Ishikawa (cell line): ENCODE results near the gene FCHSD2.

Experiments
- CEBPB ChIP-seq: IDR thresholded peaks from 2 replicates; pipeline ENCODE4 v1.6.1; 2012
- CREB1 ChIP-seq: IDR thresholded peaks from 2 replicates; pipeline ENCODE4 v1.6.1; 2012; ENCODE audit warnings: low read depth
- EGR1 ChIP-seq: IDR thresholded peaks from 2 replicates; pipeline ENCODE4 v1.6.1; 2012
- EP300 ChIP-seq: IDR thresholded peaks from 2 replicates; pipeline ENCODE4 v1.6.1; 2012; ENCODE audit warnings: borderline replicate concordance
- FOXM1 ChIP-seq: IDR thresholded peaks from 2 replicates; pipeline ENCODE4 v1.6.1; 2012; ENCODE audit warnings: low read depth, borderline replicate concordance
- NFIC ChIP-seq: IDR thresholded peaks from 2 replicates; pipeline ENCODE4 v1.6.1; 2012
- RAD21 ChIP-seq: IDR thresholded peaks from 2 replicates; pipeline ENCODE4 v1.6.1; 2012; ENCODE audit warnings: low read depth
- TAF1 ChIP-seq: IDR thresholded peaks from 2 replicates; pipeline ENCODE4 v1.6.1; 2012; ENCODE audit warnings: low read depth, mild to moderate bottlenecking
- TCF12 ChIP-seq: IDR thresholded peaks from 2 replicates; pipeline ENCODE4 v1.6.1; 2012; ENCODE audit warnings: low read depth
- TEAD4 ChIP-seq: IDR thresholded peaks from 2 replicates; pipeline ENCODE4 v1.6.1; 2012
- YY1 ChIP-seq: IDR thresholded peaks from 2 replicates; pipeline ENCODE4 v1.6.1; 2012; ENCODE audit warnings: low read depth
- ZBTB7A ChIP-seq: IDR thresholded peaks from 2 replicates; pipeline ENCODE4 v1.6.1; 2012; ENCODE audit warnings: low read depth
- TF ChIP-seq, protein P1 (sequence below): IDR thresholded peaks from 2 replicates; pipeline ENCODE4 v1.6.1; 2012; ENCODE audit warnings: low read depth, mild to moderate bottlenecking
- TF ChIP-seq, protein P2 (sequence below): IDR thresholded peaks from 2 replicates; pipeline ENCODE4 v1.6.1; 2012
- TF ChIP-seq, protein P3 (sequence below): IDR thresholded peaks from 2 replicates; pipeline ENCODE4 v1.6.1; 2012

FCHSD2 gene

DNA sequence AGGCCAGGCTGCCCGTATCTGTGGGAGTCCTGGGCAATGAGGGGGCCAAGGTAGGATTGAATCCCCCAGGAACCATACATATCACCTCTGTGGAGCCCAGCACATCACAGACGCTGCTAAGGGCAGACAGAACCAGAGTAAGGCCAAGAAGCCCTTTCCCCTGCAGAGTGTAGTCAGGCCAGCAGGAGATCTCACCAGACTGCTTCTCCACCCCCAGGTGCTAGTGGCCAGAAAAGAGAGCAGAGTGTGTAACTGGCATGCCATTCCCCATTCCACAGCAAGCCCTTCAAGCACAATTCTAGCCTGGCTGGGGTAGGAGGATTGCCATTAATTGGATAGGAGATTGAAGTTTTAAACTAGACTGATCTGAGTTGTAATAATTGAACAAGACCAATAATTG, 28.0 kb upstream of the FCHSD2 start:
- TF ChIP-seq RAD21, result no peak
- TF ChIP-seq, protein P1, sequence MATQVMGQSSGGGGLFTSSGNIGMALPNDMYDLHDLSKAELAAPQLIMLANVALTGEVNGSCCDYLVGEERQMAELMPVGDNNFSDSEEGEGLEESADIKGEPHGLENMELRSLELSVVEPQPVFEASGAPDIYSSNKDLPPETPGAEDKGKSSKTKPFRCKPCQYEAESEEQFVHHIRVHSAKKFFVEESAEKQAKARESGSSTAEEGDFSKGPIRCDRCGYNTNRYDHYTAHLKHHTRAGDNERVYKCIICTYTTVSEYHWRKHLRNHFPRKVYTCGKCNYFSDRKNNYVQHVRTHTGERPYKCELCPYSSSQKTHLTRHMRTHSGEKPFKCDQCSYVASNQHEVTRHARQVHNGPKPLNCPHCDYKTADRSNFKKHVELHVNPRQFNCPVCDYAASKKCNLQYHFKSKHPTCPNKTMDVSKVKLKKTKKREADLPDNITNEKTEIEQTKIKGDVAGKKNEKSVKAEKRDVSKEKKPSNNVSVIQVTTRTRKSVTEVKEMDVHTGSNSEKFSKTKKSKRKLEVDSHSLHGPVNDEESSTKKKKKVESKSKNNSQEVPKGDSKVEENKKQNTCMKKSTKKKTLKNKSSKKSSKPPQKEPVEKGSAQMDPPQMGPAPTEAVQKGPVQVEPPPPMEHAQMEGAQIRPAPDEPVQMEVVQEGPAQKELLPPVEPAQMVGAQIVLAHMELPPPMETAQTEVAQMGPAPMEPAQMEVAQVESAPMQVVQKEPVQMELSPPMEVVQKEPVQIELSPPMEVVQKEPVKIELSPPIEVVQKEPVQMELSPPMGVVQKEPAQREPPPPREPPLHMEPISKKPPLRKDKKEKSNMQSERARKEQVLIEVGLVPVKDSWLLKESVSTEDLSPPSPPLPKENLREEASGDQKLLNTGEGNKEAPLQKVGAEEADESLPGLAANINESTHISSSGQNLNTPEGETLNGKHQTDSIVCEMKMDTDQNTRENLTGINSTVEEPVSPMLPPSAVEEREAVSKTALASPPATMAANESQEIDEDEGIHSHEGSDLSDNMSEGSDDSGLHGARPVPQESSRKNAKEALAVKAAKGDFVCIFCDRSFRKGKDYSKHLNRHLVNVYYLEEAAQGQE, result no peak
- no peak for TF ChIP-seq CREB1
- TF ChIP-seq EP300, result no peak
- no peak for TF ChIP-seq NFIC
- TF ChIP-seq TAF1, result no peak
- no peak for TF ChIP-seq TCF12
- TF ChIP-seq, protein P2, sequence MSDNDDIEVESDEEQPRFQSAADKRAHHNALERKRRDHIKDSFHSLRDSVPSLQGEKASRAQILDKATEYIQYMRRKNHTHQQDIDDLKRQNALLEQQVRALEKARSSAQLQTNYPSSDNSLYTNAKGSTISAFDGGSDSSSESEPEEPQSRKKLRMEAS, result no peak
- TF ChIP-seq, protein P3, sequence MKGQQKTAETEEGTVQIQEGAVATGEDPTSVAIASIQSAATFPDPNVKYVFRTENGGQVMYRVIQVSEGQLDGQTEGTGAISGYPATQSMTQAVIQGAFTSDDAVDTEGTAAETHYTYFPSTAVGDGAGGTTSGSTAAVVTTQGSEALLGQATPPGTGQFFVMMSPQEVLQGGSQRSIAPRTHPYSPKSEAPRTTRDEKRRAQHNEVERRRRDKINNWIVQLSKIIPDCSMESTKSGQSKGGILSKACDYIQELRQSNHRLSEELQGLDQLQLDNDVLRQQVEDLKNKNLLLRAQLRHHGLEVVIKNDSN, result no peak

DNA sequence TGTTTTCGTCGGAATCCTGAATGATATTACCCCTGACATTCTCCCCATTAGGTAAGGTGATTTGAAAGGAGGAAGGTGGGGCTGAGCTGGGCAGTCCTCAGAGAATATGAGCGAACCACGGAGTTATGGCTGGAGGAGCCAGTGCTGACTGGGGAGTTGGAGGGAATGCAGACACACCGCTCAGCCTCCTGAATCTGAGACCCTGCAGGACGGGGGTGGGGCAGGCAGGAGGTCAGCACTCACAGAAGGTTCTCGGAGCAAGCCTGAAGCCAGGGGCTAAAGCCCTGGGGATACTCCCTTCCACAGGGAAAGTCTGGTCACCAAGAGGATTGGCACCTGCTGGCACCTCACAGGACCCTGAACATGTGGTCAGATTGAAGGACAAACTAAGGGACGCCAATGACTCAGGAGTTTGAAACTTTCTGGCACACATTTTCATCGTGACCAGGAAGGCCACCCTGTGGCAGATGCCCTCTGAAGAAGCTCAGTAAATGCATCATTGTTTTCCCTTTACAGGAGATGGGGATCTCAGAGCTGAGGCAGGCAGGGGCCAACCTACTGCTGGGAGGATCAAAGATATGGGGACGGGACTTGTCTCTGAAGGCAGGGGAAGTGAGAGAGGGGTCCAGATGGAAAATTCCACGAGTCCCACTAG, 26.9 kb upstream of the FCHSD2 start:
- TF ChIP-seq NFIC, result no peak
- no peak for TF ChIP-seq CREB1
- TF ChIP-seq EP300, result no peak
- no peak for TF ChIP-seq TEAD4
- no peak for TF ChIP-seq ZBTB7A
- TF ChIP-seq YY1, result no peak
- TF ChIP-seq TAF1, result no peak
- TF ChIP-seq, protein P3, result no peak
- TF ChIP-seq, protein P2, result no peak
- TF ChIP-seq, protein P1, result no peak

DNA sequence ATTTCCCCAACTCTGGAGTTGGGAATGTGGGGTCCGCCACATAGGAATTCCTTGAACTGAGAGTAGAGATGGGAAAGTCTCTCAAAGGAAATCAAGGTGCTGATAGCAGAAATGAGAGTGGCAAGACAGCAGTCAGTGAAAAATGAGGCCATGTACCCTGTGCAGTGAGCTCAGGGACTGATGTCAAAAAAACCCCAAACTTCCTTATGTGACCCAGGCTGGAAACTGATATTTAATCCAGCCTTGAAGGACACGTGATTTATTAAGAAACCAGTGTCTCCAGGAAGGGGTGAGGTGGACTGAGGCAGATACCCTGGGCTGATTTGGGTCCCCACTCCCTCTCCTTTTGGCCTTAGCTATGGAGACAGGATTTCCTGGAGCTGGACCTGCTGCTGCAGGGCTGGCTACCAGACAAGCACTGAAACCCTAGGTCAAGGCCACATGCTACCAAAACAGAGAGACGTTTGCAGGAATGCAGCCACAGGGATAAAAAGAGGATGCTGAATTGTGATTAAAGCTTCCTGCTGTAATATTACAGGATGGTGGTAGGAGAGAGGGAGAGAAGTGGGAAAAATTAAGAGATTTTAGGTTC, 25.3 kb upstream of the FCHSD2 start:
- TF ChIP-seq EGR1, result no peak

DNA sequence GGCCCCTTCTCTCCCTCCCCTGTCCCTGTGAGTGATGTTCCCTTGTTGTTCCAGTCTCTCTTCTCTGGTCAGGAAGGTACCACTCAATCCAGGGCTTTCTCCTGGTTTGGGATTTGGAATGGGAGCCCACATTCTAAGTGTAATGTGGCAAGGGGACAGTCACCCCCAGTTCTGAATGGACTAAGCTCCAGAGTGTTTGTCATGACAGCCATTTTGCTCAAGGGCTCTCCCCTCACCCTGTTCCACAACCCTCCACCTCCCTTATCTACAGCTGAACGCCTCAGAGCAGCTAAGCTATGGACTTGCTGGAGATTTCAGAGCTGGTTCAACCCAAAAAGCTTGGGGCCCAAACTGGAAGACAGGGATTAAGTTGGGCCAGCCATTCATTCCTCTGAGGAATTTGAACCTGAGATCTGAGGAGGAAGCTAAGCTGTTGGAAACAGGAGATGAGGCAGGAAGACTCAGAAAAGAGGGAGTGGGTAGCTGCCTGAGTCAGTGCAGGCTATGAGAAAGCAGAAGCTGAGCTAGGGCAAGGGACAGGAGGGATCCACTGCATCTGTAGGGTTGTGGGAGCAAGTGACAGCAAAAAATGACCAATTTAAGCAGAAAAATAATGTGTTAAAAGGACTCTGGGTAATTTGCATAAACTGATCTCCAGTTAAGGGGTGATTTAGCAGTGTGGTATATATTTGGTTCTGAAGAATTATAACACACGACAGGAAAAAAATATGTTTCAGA, 22.9 kb upstream of the FCHSD2 start:
- TF ChIP-seq EGR1, result no peak
- no peak for TF ChIP-seq CREB1
- no peak for TF ChIP-seq RAD21

DNA sequence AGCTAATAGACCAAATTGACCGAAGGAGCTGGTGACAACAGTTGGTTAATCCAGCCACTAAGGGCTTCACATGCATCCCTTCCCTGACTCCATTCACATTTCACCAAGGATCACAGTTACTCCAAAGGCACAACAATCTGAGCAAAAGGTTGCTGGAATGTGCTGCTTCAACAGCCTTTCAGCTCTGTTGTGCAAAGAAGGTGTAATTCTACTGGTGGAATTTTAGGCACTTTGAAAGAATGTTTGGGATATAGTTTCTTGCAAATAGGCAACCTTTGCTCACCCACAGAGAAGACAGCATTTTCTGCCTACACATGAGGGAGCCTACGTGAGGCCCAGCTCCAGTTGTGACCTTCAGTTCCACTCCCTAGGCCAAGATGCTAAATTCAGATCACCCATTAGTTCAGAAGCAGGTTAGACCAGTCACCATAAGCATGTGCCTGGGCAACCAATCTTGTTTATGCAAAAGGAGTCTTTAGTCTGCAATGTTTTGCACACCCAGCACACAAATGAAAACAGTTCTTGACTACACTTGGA, 21.6 kb upstream of the FCHSD2 start:
- TF ChIP-seq NFIC, result no peak
- TF ChIP-seq, protein P2, result no peak
- no peak for TF ChIP-seq CREB1
- TF ChIP-seq RAD21, result no peak
- no peak for TF ChIP-seq FOXM1
- TF ChIP-seq CEBPB, result no peak
- TF ChIP-seq, protein P3, result no peak
- no peak for TF ChIP-seq EP300
- TF ChIP-seq YY1, result no peak
- TF ChIP-seq TCF12, result no peak
- no peak for TF ChIP-seq EGR1
- TF ChIP-seq, protein P1, result no peak
- TF ChIP-seq TEAD4, result no peak
- TF ChIP-seq ZBTB7A, result no peak
- TF ChIP-seq TAF1, result no peak
